ENCODE data around the gene PARVB. TPM values are rescaled to one million over a fixed set of nuclear protein-coding genes. Genes with fewer than 3 reads are reported as not detected.

Gene PARVB
- total and polyA plus RNA-seq, 2 of the 8 experiments (the other 6 are each of a cell fraction or from before 2014, with no cell fraction given), result 14.5 to 18.6 TPM

- H3K79me1 ChIP-seq (ENCODE audit: low read depth, low read length), result no peaks in the 10 kb centered on the region
- H3K18ac ChIP-seq (ENCODE audit: extremely low read depth, low read length), result no peak overlapping the region
- no peak overlapping the region for H3K4me3 ChIP-seq (ENCODE audit: extremely low read depth in 1 of 4, insufficient read depth in 2 of 4, low read depth in 3 of 4, low read length in 4 of 4)
- no peak overlapping the region for H3K14ac ChIP-seq (ENCODE audit: insufficient read length)
- no peaks in the 10 kb centered on the region for H3K9me3 ChIP-seq (ENCODE audit: insufficient read depth in 2 of 2, low read depth in 1 of 2, low read length in 1 of 2)
- H2BK5ac ChIP-seq (ENCODE audit: low read depth, low read length), result peak overlapping the region; percentile 49; the same call in 1 of the 2 replicates
- WGBS, 2 experiments (ENCODE audit: extremely low coverage in 1 of 2, insufficient coverage in 1 of 2, insufficient read length in 1 of 2, insufficient replicate concordance in 2 of 2, low coverage in 1 of 2, low lambda C conversion rate in 2 of 2, missing lambda C conversion rate in 1 of 2), result 79% methylated on average over 11 of the region's 11 CpGs; no CpG with 5 or more reads in 1 of the 2 experiments
- peaks cover 0 to 9% (median 5%) of the 10 kb centered on the region in 4 experiments; a peak in 6 of 7 replicates for H3K4me1 ChIP-seq (replicated peaks in 1 of 4; ENCODE audit: control insufficient read depth in 3 of 4, insufficient read depth in 4 of 4, low read length in 3 of 4)
- ChIA-PET CTCF (ENCODE audit: partially characterized antibody) (interaction anchor here (0.6 to 7.2 kb wide), 69 partner anchors 10 to 588 kb away, joined by 3 to 125 read pairs (median 4); partner anchors contain the start of gene PARVG), POLR2A (ENCODE audit: partially characterized antibody) (interaction anchor here (1.4 to 1.5 kb wide), 2 partner anchors 62 to 140 kb away, joined by 3 to 6 read pairs; no protein-coding TSS in a partner anchor)
- H3K79me2 ChIP-seq (ENCODE audit: control insufficient read depth in 1 of 2, insufficient read depth in 2 of 2, low read length in 2 of 2), result no peaks in the 10 kb centered on the region
- peak overlapping the region; percentile 63; the same call in 1 of the 2 replicates for H2BK12ac ChIP-seq (ENCODE audit: low read depth, low read length)
- H2BK15ac ChIP-seq (ENCODE audit: low read length), result no peak overlapping the region
- no peak overlapping the region for H2BK20ac ChIP-seq (ENCODE audit: low read length)
- no peaks in the 10 kb centered on the region for H3K27me3 ChIP-seq (replicated peaks in 1 of 4; ENCODE audit: control insufficient read depth in 3 of 4, extremely low read depth in 1 of 4, insufficient read depth in 3 of 4, low read length in 3 of 4)
- H3K27ac ChIP-seq (ENCODE audit: low read depth, low read length), result no peak overlapping the region
- no peak overlapping the region for H3K4me2 ChIP-seq (ENCODE audit: insufficient read depth in 1 of 2, low read depth in 2 of 2, low read length in 2 of 2)
- H4K8ac ChIP-seq (ENCODE audit: extremely low read depth, insufficient read depth, low read length), result no peak overlapping the region; the same call in 1 of the 2 replicates
- no peaks in the 10 kb centered on the region for H4K20me1 ChIP-seq (replicated peaks in 1 of 2; ENCODE audit: control insufficient read depth in 1 of 2, insufficient read depth in 2 of 2, low read length in 2 of 2)
- no peak overlapping the region for H3K56ac ChIP-seq (replicated peaks; ENCODE audit: insufficient read length, low read depth, low read length)
- no peak overlapping the region for H3K23ac ChIP-seq (ENCODE audit: insufficient read length)
- H2AFZ ChIP-seq (ENCODE audit: low read length), result no peak overlapping the region
- H3K23me2 ChIP-seq (ENCODE audit: low read depth, low read length), result no peaks in the 10 kb centered on the region
- no peak overlapping the region for H2AK5ac ChIP-seq (ENCODE audit: low read depth, low read length)
- peak in 1 of 2 experiments; percentile 10 for DNase-seq (ENCODE audit: low read depth in 1 of 2, low spot score in 2 of 2)
- H4K5ac ChIP-seq (ENCODE audit: insufficient read length, low read depth, low read length), result no peak overlapping the region
- no peak overlapping the region for H3K9ac ChIP-seq (replicated peaks in 1 of 4; ENCODE audit: extremely low read depth in 1 of 4, low read depth in 3 of 4, low read length in 3 of 4)
- TF ChIP-seq TBP (IDR thresholded peaks at IDR 0.05; ENCODE audit: low read depth, low read length), result no peak
- TF ChIP-seq CTCF (IDR thresholded peaks at IDR 0.05; ENCODE audit: control extremely low read depth in 1 of 3, insufficient read depth in 1 of 3, low read depth in 1 of 3, low read length in 3 of 3), result peak; percentile 16 to 72 (median 66)
- TF ChIP-seq CBX8 (IDR thresholded peaks at IDR 0.05; ENCODE audit: borderline replicate concordance, low read depth, low read length), result no peak
- TF ChIP-seq SRF (IDR thresholded peaks at IDR 0.05; ENCODE audit: low read depth, low read length), result no peak
- peak; percentile 70 to 79 for TF ChIP-seq RAD21 (IDR thresholded peaks at IDR 0.05 in 1 of 2, conservative IDR thresholded peaks at IDR 0.05 in 1 of 2; ENCODE audit: low read depth in 2 of 2, low read length in 2 of 2)
- FAIRE-seq, result peak; percentile 74
- no peaks in the 10 kb centered on the region for H3K36me3 ChIP-seq (ENCODE audit: control insufficient read depth in 2 of 4, insufficient read depth in 4 of 4, low read length in 3 of 4)
- no peak overlapping the region for H2BK120ac ChIP-seq (replicated peaks; ENCODE audit: low read depth, low read length)
- H3K4ac ChIP-seq (replicated peaks; ENCODE audit: insufficient read length, low read depth, low read length), result no peak overlapping the region
- H4K91ac ChIP-seq (replicated peaks; ENCODE audit: insufficient read length, low read length), result no peak overlapping the region
These were observed 61.7 kb downstream of the PARVB start for GRCh38 chr22:44085743-44086270.
